ENCODE data around the gene ALOXE3.

Gene ALOXE3

GRCh38 chr17:8128125-8128784 is 9.9 kb upstream of the ALOXE3 start:
- Histone ChIP-seq H3K4me1 (ENCODE audit: control insufficient read depth in 1 of 2, insufficient read depth in 2 of 2, low read length in 2 of 2) (peaks cover 33 to 38% of the 10 kb centered on the region in 2 donors), H3K4me3 (ENCODE audit: low read depth in 1 of 2, low read length in 2 of 2) (no peak overlapping the region), H3K27me3 (ENCODE audit: control insufficient read depth in 1 of 2, insufficient read depth in 2 of 2, low read length in 2 of 2) (peaks cover 26 to 36% of the 10 kb centered on the region in 2 donors), H3K27ac (ENCODE audit: low read depth, low read length) (no peak overlapping the region), H3K36me3 (ENCODE audit: control insufficient read depth in 1 of 2, insufficient read depth in 2 of 2, low read length in 2 of 2) (no peaks in the 10 kb centered on the region), H3K9ac (ENCODE audit: low read depth in 1 of 2, low read length in 2 of 2) (no peak overlapping the region), H3K9me3 (ENCODE audit: control insufficient read depth in 1 of 2, low read length in 2 of 2) (no peaks in the 10 kb centered on the region)

- Histone ChIP-seq H3K27me3 (ENCODE audit: control insufficient read depth in 1 of 2, insufficient read depth in 2 of 2, low read length in 2 of 2) (peaks cover 41 to 46% of the 10 kb centered on the region in 2 donors), H3K4me3 (ENCODE audit: low read depth in 1 of 2, low read length in 2 of 2) (peak overlapping the region; percentile 69 to 71), H3K9me3 (ENCODE audit: control insufficient read depth in 1 of 2, low read length in 2 of 2) (no peaks in the 10 kb centered on the region), H3K4me1 (ENCODE audit: control insufficient read depth in 1 of 2, insufficient read depth in 2 of 2, low read length in 2 of 2) (peaks cover 44 to 54% of the 10 kb centered on the region in 2 donors), H3K36me3 (ENCODE audit: control insufficient read depth in 1 of 2, insufficient read depth in 2 of 2, low read length in 2 of 2) (no peaks in the 10 kb centered on the region), H3K27ac (ENCODE audit: low read depth, low read length) (no peak overlapping the region), H3K9ac (ENCODE audit: low read depth in 1 of 2, low read length in 2 of 2) (no peak overlapping the region)
These were observed 8.3 kb upstream of the ALOXE3 start for GRCh38 chr17:8126491-8127066.

- peak overlapping the region in 1 of 2 donors; percentile 42 for H3K9ac ChIP-seq (ENCODE audit: low read depth in 1 of 2, low read length in 2 of 2)
- H3K4me1 ChIP-seq (ENCODE audit: control insufficient read depth in 1 of 2, insufficient read depth in 2 of 2, low read length in 2 of 2), result peaks cover 46 to 58% of the 10 kb centered on the region in 2 donors
- no peaks in the 10 kb centered on the region for H3K9me3 ChIP-seq (ENCODE audit: control insufficient read depth in 1 of 2, low read length in 2 of 2)
- no peaks in the 10 kb centered on the region for H3K36me3 ChIP-seq (ENCODE audit: control insufficient read depth in 1 of 2, insufficient read depth in 2 of 2, low read length in 2 of 2)
- H3K4me3 ChIP-seq (ENCODE audit: low read depth in 1 of 2, low read length in 2 of 2), result peak overlapping the region; percentile 67 to 69
- peaks cover 42 to 46% of the 10 kb centered on the region in 2 donors for H3K27me3 ChIP-seq (ENCODE audit: control insufficient read depth in 1 of 2, insufficient read depth in 2 of 2, low read length in 2 of 2)
- H3K27ac ChIP-seq (ENCODE audit: low read depth, low read length), result no peak overlapping the region
These were observed 7.7 kb upstream of the ALOXE3 start for GRCh38 chr17:8125947-8126490.

GRCh38 chr17:8125154-8125946 is 7.0 kb upstream of the ALOXE3 start:
- Histone ChIP-seq H3K4me1 (ENCODE audit: control insufficient read depth in 1 of 2, insufficient read depth in 2 of 2, low read length in 2 of 2) (peaks cover 53 to 64% of the 10 kb centered on the region in 2 donors), H3K4me3 (ENCODE audit: low read depth in 1 of 2, low read length in 2 of 2) (peak overlapping the region; percentile 67 to 69), H3K27ac (ENCODE audit: low read depth, low read length) (no peak overlapping the region), H3K27me3 (ENCODE audit: control insufficient read depth in 1 of 2, insufficient read depth in 2 of 2, low read length in 2 of 2) (peaks cover 42 to 46% of the 10 kb centered on the region in 2 donors), H3K9ac (ENCODE audit: low read depth in 1 of 2, low read length in 2 of 2) (no peak overlapping the region), H3K36me3 (ENCODE audit: control insufficient read depth in 1 of 2, insufficient read depth in 2 of 2, low read length in 2 of 2) (no peaks in the 10 kb centered on the region), H3K9me3 (ENCODE audit: control insufficient read depth in 1 of 2, low read length in 2 of 2) (no peaks in the 10 kb centered on the region)

GRCh38 chr17:8124350-8125153 is 6.2 kb upstream of the ALOXE3 start:
- H3K27ac ChIP-seq (ENCODE audit: low read depth, low read length), result no peak overlapping the region
- peaks cover 54 to 69% of the 10 kb centered on the region in 2 donors for H3K4me1 ChIP-seq (ENCODE audit: control insufficient read depth in 1 of 2, insufficient read depth in 2 of 2, low read length in 2 of 2)
- peak overlapping the region in 1 of 2 donors; percentile 15 for H3K9ac ChIP-seq (ENCODE audit: low read depth in 1 of 2, low read length in 2 of 2)

GRCh38 chr17:8123695-8124349 is 5.5 kb upstream of the ALOXE3 start, which contains the start of gene HES7:
Gene HES7 (minus strand): TSS chr17:8124106. CDS start chr17:8124084, 22 bp downstream.
- Histone ChIP-seq H3K4me3 (ENCODE audit: low read depth in 1 of 2, low read length in 2 of 2) (peak within 1 kb of the TSS; percentile 66 to 67), H3K9ac (ENCODE audit: low read depth in 1 of 2, low read length in 2 of 2) (peak within 1 kb of the TSS in 1 of 2 donors; percentile 38), H3K27me3 (ENCODE audit: control insufficient read depth in 1 of 2, insufficient read depth in 2 of 2, low read length in 2 of 2) (peaks cover 38 to 42% of the 10 kb centered on the region in 2 donors), H3K9me3 (ENCODE audit: control insufficient read depth in 1 of 2, low read length in 2 of 2) (no peaks in the 10 kb centered on the region), H3K36me3 (ENCODE audit: control insufficient read depth in 1 of 2, insufficient read depth in 2 of 2, low read length in 2 of 2) (no peaks in the 10 kb centered on the region), H3K4me1 (ENCODE audit: control insufficient read depth in 1 of 2, insufficient read depth in 2 of 2, low read length in 2 of 2) (peaks cover 54 to 69% of the 10 kb centered on the region in 2 donors), H3K27ac (ENCODE audit: low read depth, low read length) (no peak within 1 kb of the TSS)

More at GRCh38 chr17:8124350-8125153, 6.2 kb upstream of the ALOXE3 start:
- Histone ChIP-seq H3K9me3 (ENCODE audit: control insufficient read depth in 1 of 2, low read length in 2 of 2) (no peaks in the 10 kb centered on the region), H3K4me3 (ENCODE audit: low read depth in 1 of 2, low read length in 2 of 2) (peak overlapping the region; percentile 66 to 67), H3K27me3 (ENCODE audit: control insufficient read depth in 1 of 2, insufficient read depth in 2 of 2, low read length in 2 of 2) (peaks cover 41 to 42% of the 10 kb centered on the region in 2 donors), H3K36me3 (ENCODE audit: control insufficient read depth in 1 of 2, insufficient read depth in 2 of 2, low read length in 2 of 2) (no peaks in the 10 kb centered on the region)

- no peaks in the 10 kb centered on the region for H3K9me3 ChIP-seq (ENCODE audit: control insufficient read depth in 1 of 2, low read length in 2 of 2)
- H3K27me3 ChIP-seq (ENCODE audit: control insufficient read depth in 1 of 2, insufficient read depth in 2 of 2, low read length in 2 of 2), result peaks cover 35 to 38% of the 10 kb centered on the region in 2 donors
- H3K4me3 ChIP-seq (ENCODE audit: low read depth in 1 of 2, low read length in 2 of 2), result peak overlapping the region; percentile 66 to 67
- peaks cover 60 to 74% of the 10 kb centered on the region in 2 donors for H3K4me1 ChIP-seq (ENCODE audit: control insufficient read depth in 1 of 2, insufficient read depth in 2 of 2, low read length in 2 of 2)
- no peak overlapping the region for H3K27ac ChIP-seq (ENCODE audit: low read depth, low read length)
- no peaks in the 10 kb centered on the region for H3K36me3 ChIP-seq (ENCODE audit: control insufficient read depth in 1 of 2, insufficient read depth in 2 of 2, low read length in 2 of 2)
- H3K9ac ChIP-seq (ENCODE audit: low read depth in 1 of 2, low read length in 2 of 2), result peak overlapping the region in 1 of 2 donors; percentile 38
These were observed 4.8 kb upstream of the ALOXE3 start for GRCh38 chr17:8122924-8123694.

- no peak overlapping the region for H3K27ac ChIP-seq (ENCODE audit: low read depth, low read length)
These were observed 4.2 kb upstream of the ALOXE3 start for GRCh38 chr17:8122422-8122923.

More at GRCh38 chr17:8122422-8122923, 4.2 kb upstream of the ALOXE3 start:
- Histone ChIP-seq H3K4me3 (ENCODE audit: low read depth in 1 of 2, low read length in 2 of 2) (peak overlapping the region; percentile 66 to 67), H3K9me3 (ENCODE audit: control insufficient read depth in 1 of 2, low read length in 2 of 2) (no peaks in the 10 kb centered on the region), H3K9ac (ENCODE audit: low read depth in 1 of 2, low read length in 2 of 2) (peak overlapping the region; percentile 19 to 38), H3K27me3 (ENCODE audit: control insufficient read depth in 1 of 2, insufficient read depth in 2 of 2, low read length in 2 of 2) (peaks cover 39 to 42% of the 10 kb centered on the region in 2 donors), H3K36me3 (ENCODE audit: control insufficient read depth in 1 of 2, insufficient read depth in 2 of 2, low read length in 2 of 2) (no peaks in the 10 kb centered on the region), H3K4me1 (ENCODE audit: control insufficient read depth in 1 of 2, insufficient read depth in 2 of 2, low read length in 2 of 2) (peaks cover 66 to 81% of the 10 kb centered on the region in 2 donors)

All from duodenal mucosa (tissue), 2 donors.